GM12892 (cell line): ENCODE results near the gene DCAF17.

Source experiments
- POLR2A ChIP-seq: IDR thresholded peaks from 2 replicates; pipeline ENCODE4 v1.6.1; 2011; ENCODE audit warnings: low read depth, low read length, control low read depth
- POLR2AphosphoS5 ChIP-seq: IDR thresholded peaks from 2 replicates; pipeline ENCODE4 v1.6.1; 2011; ENCODE audit warnings: low read depth, low read length, control low read depth
- TAF1 ChIP-seq: IDR thresholded peaks from 2 replicates; pipeline ENCODE4 v1.6.1; 2011; ENCODE audit warnings: low read depth, mild to moderate bottlenecking, control low read depth, low read length, borderline replicate concordance

GRCh38 chr2:171470129-171470528 is 36.1 kb downstream of the DCAF17 start:
- TF ChIP-seq POLR2A = no peak
- TF ChIP-seq POLR2AphosphoS5 = no peak
- no peak for TF ChIP-seq TAF1
